Measurements from ENCODE around the gene PCYOX1L.

Gene PCYOX1L

GRCh38 chr5:149357370-149358293 lies at the start of gene PCYOX1L:
TSS of gene PCYOX1L (plus strand) at chr5:149358046. CDS start at chr5:149358069, 23 bp downstream.
- DNase-seq: peak; percentile 95

DNA sequence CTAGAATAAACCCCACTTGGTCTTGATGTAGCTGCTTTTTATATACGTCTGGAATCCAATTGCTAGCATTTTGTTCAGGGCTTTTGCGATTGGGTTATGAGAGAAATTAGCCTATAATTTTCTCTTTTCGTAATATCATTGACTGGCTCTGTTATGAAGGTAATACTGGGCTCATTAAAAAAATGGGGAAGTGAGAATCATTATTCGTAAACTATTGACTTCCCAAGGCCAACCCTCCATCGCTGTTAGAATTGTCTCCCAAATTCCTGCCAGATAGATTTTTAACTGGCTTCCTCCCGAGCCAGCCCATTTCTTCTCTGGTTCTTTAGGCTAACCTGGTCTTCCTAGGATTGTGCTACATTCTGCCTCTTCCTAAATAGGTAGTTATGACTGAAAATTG lies 48.5 kb upstream of the PCYOX1L start:
- DNase-seq: no peak

GRCh38 chr5:149310488-149310887 lies 47.4 kb upstream of the PCYOX1L start:
- no peak for DNase-seq

DNA sequence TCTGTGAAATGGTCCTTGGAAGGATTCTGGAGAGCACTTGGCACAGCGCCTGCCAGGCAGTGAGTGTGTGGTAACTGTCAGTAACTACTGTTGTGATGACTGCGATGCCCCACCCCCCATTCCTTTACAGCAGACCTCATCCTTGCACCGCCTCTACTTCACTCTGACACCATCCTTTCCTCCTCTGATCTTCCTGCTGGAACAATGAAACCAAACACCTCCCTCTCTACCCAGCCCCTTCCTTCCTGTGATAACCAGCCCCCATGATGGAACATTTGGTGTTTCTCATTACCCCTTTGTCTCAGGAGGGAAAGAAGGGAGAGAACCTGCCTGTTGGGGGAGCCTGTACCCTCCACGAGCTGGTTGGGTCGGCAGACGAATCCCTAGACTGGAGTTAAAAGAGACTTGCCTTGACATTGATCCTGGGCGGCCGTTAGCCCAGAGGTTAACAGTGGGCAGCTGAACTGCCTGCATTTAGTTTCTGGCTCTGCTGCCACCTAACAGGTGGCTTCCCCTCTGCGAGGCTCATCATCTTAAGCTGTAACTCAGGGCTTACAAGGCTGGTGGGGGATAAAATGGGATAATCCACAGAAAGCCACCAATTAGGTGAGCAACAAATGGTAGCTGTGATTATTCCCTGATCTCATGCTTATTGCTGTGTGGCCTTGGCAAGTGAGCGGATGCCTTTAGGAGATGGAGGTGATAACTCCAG lies 46.7 kb upstream of the PCYOX1L start:
- DNase-seq: no peak

DNA sequence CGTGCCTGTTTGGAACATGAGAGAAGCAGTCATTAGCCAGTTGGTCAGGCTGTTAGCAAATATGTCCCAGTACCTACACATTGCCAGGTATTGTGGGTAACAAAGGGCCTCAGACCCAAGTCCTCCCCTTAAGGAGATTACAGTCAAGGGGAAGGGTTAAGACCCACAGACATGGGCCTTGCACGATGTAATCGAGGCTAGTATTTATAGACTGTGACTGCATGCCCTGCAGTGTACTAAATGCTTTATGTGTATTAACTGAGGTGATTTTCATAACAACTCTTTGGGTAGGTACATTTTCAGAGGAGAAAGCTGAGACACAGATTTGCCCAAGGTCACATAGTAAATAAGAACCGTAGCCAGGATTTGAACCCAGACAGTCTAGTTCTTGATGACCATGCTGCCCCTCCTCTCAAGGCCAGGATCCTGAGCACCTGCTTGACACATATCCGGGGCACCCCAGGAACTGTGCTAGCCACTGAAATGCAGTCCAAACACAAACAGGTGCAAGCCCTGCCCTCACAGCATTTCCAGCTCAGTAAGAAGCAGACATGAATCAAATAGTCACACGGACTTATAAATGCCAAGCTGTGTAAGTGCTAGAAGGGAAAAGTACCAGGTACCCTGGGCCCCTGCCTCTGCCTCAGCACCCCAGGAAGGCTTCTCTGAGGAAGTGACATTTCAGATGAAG lies 44.5 kb upstream of the PCYOX1L start:
- DNase-seq: no peak

GRCh38 chr5:149314571-149315111 lies 43.2 kb upstream of the PCYOX1L start:
- DNase-seq: no peak

GRCh38 chr5:149315753-149316152 lies 42.1 kb upstream of the PCYOX1L start:
- no peak for DNase-seq

DNA sequence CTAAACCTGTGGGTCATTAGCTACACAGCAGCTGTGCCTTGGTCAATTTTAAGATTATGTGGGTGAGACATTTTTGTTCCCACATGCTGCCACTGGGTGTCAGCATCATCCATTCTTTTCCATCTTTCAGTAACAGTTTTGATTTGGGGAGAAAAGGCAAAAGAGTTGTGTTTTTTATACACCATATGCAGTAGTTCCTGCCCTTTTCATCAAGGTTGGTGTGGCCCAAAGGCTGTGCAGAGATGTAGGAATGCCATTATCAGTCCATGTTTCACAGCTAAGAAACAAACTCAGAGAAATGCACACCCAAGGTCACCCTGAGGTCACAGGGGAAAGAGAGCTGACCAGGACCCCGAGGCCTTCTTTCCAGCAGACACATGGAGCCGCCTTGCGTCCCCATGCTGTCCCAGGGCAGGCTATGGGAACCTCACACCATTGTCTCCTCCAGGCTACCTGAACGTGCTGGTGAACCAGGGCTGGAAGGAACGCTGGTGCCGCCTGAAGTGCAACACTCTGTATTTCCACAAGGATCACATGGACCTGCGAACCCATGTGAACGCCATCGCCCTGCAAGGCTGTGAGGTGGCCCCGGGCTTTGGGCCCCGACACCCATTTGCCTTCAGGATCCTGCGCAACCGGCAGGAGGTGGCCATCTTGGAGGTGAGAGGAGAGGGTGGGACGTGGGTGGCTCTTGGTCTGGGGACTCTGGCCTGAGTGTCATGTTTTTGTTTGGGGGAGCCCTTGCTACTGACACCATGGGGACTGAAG lies 40.4 kb upstream of the PCYOX1L start:
- peak; percentile 44 for DNase-seq

DNA sequence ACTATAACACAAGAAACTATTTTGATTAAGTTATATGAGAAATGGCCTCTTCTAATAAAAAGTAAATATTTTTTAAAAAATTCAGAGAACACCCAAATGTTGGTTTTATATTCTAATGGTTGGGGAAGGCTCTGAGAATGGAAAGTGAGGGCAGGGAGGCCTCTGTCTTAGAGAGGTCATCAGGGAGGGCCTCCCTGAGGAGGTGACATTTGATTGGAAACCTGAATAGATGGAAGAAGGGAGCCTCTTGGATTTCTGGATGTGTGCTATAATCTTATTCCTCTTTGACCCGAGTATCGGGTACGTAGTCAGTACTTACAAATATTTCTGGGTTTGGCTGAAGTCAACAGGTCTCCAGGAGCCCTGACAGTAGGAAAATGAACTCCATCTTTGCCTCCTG lies 38.7 kb upstream of the PCYOX1L start:
- DNase-seq: no peak

DNA sequence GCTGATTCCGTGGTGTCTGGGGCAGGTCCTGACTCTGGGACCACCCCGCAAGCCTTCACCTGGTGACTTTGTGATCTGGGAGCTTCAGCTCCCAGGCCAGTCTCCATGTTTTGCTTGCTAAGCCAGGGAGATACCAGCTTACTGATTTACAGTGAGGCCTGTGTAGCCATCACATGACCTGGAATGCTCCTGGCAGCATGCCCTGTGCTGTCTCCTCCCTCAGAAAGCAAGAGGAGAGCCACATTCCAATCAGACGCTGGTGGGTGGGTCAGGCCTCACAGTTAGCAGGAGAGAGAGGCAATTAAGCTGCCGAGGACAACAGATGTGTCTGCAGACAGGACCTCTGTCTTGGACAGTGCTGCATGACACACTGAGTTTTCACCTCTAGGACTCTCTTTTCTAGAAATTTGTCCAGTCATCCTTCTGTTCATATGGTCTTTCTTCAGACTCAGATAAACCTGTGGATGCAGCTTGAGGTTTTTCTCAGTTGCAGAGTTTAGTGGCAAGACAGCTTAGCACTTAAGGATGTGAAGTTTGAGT lies 37.0 kb upstream of the PCYOX1L start:
- peak; percentile 60 for DNase-seq

DNA sequence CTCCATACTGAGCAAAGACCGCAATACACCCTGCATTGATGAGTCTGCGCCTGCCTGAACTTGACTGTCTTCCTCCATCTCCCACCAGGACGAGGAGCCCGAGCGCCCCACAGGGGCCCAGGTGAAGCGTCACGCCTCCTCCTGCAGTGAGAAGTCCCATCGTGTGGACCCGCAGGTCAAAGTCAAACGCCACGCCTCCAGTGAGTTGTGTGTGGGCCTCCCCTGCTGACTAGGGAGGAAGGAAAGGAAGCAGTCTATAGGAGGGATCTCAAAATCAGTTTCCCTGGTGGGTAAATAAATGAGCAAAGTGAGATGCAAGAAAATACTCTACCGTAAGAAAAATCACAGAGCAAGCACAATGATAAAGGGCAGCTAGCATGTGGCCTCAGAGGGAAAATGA lies 35.3 kb upstream of the PCYOX1L start:
- DNase-seq: no peak

DNA sequence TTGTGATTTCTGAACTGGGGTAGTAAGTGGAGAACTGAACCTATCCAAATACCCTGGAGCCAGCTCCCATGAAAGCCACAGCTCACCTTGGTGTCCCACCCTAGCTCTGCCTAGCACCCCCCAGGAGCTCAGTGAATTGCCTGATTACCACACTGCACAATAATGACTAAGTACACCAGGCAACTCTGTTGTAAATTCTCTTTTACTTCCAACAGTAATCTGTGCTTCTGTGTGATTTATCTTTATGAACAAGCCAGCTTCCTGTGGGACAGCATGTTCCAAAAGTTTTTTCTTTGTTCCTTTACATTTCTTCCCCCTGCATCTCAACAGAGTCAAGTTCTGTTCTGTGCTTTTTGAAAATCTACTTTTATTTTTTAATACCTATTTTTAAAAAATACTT lies 34.6 kb upstream of the PCYOX1L start:
- no peak for DNase-seq

DNA sequence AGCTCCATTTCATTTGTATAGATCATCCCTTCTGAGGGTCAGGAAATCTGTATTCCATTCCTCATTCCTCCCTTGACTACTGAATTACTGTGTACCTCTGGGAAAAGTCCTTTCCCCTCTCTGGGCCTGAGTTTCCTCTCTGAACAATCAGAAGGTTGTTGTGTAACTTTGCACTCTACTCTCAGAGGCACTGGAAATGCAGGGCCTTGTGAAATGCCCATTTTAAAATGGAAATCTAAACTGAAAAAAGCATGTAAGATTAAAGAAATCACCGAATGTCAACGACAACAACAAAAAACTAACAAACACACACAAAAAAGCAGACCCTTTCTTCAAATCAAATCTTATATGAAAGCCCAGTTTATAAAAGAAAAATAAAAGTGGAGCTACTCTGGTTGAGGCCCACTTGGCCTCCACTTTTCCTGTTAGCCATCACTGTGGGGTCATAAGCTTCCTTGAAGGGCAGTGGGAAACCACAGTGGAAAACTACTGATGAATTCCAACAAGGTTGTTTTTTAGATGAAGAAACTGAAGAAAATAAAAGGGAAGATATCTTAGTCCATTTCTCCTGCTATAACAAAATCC lies 34.1 kb upstream of the PCYOX1L start:
- DNase-seq: no peak

- no peak for DNase-seq
Observed at GRCh38 chr5:149324641-149325040, 33.2 kb upstream of the PCYOX1L start.

GRCh38 chr5:149325166-149325735 lies 32.6 kb upstream of the PCYOX1L start:
- DNase-seq: no peak

DNA sequence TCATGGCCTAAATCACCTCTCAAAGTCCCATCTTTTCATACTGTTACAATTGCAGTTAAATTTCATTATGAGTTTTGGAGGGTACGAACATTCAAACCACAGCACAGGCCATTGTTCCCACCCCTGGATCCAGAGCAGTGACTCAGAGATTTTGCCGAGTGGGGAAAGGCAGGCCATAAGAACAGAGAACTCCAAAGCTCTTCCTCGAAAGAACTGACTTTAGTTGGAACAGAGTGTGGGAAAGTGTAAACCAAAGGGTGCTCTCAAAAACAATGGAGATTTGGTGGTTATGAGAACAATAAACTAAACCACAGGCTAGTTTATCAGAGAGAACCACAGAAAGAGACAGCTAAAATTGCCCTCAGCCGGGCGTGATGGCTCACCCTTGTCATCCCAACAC lies 32.0 kb upstream of the PCYOX1L start:
- DNase-seq: no peak

GRCh38 chr5:149326611-149327010 lies 31.2 kb upstream of the PCYOX1L start:
- no peak for DNase-seq

- no peak for DNase-seq
Observed at GRCh38 chr5:149328177-149328576, 29.7 kb upstream of the PCYOX1L start.

- no peak for DNase-seq
Observed at GRCh38 chr5:149333711-149334443, 24.0 kb upstream of the PCYOX1L start.

GRCh38 chr5:149337736-149338135 lies 20.1 kb upstream of the PCYOX1L start:
- peak; percentile 78 for DNase-seq

- peak; percentile 14 for DNase-seq
Observed at GRCh38 chr5:149338364-149338763, 19.5 kb upstream of the PCYOX1L start.

Measured in NCI-H1092 treated with DMSO at 0.1 percent for 48 hours (cell line).